HEK293 (cell line): ENCODE data around the gene PPP4C.

Source experiments
- GLIS2 ChIP-seq: fragments of 450-650 bp; formaldehyde crosslinking; IDR thresholded peaks from 2 replicates; pipeline ENCODE4 v1.5.1; 2016; ENCODE audit warnings: missing biosample characterization, missing genetic modification characterization
- HOXD13 ChIP-seq: sonication (generic); formaldehyde crosslinking; IDR thresholded peaks from 2 replicates; pipeline ENCODE4 v1.8.0; 2022; ENCODE audit warnings: missing genetic modification reagents, borderline replicate concordance
- KLF16 ChIP-seq: fragments of 450-650 bp; formaldehyde crosslinking; IDR thresholded peaks from 2 replicates; pipeline ENCODE4 v1.5.1; 2017; ENCODE audit warnings: missing biosample characterization, missing genetic modification characterization
- KLF7 ChIP-seq: fragments of 450-650 bp; formaldehyde crosslinking; IDR thresholded peaks from 2 replicates; pipeline ENCODE4 v1.5.1; 2016; ENCODE audit warnings: missing biosample characterization, missing genetic modification characterization, borderline replicate concordance
- KLF9 ChIP-seq: fragments of 450-650 bp; formaldehyde crosslinking; IDR thresholded peaks from 2 replicates; pipeline ENCODE4 v1.5.1; 2016; ENCODE audit warnings: missing biosample characterization, missing genetic modification characterization, low read depth
- REPIN1 ChIP-seq: fragments of 450-650 bp; formaldehyde crosslinking; IDR thresholded peaks from 2 replicates; pipeline ENCODE4 v1.5.1; 2017; ENCODE audit warnings: missing biosample characterization, missing genetic modification characterization, low read depth
- SCRT2 ChIP-seq: fragments of 450-650 bp; formaldehyde crosslinking; IDR thresholded peaks from 2 replicates; pipeline ENCODE4 v1.5.1; 2016; ENCODE audit warnings: missing biosample characterization, missing genetic modification characterization
- SP7 ChIP-seq: fragments of 450-650 bp; formaldehyde crosslinking; IDR thresholded peaks from 2 replicates; pipeline ENCODE4 v1.5.1; 2016; ENCODE audit warnings: missing biosample characterization, missing genetic modification characterization
- WT1 ChIP-seq: fragments of 450-650 bp; formaldehyde crosslinking; IDR thresholded peaks from 2 replicates; pipeline ENCODE4 v1.5.1; 2016; ENCODE audit warnings: missing biosample characterization, missing genetic modification characterization
- ZBTB1 ChIP-seq: fragments of 450-650 bp; formaldehyde crosslinking; IDR thresholded peaks from 2 replicates; pipeline ENCODE4 v1.5.1; 2016; ENCODE audit warnings: missing biosample characterization, missing genetic modification characterization
- ZEB2 ChIP-seq: fragments of 450-650 bp; formaldehyde crosslinking; IDR thresholded peaks from 2 replicates; pipeline ENCODE4 v1.5.1; 2016; ENCODE audit warnings: missing biosample characterization, missing genetic modification characterization
- ZFP41 ChIP-seq: fragments of 450-650 bp; formaldehyde crosslinking; IDR thresholded peaks from 2 replicates; pipeline ENCODE4 v1.5.1; 2016; ENCODE audit warnings: missing biosample characterization, missing genetic modification characterization, borderline replicate concordance
- ZNF112 ChIP-seq: fragments of 450-650 bp; formaldehyde crosslinking; IDR thresholded peaks from 2 replicates; pipeline ENCODE4 v1.5.0; 2017; ENCODE audit warnings: missing biosample characterization, missing genetic modification characterization
- ZNF248 ChIP-seq: fragments of 450-650 bp; formaldehyde crosslinking; IDR thresholded peaks from 2 replicates; pipeline ENCODE4 v1.5.1; 2017; ENCODE audit warnings: missing biosample characterization, missing genetic modification characterization
- ZNF302 ChIP-seq: fragments of 450-650 bp; formaldehyde crosslinking; IDR thresholded peaks from 2 replicates; pipeline ENCODE4 v1.5.1; 2016; ENCODE audit warnings: missing biosample characterization, missing genetic modification characterization, low read depth
- ZNF350 ChIP-seq: fragments of 450-650 bp; formaldehyde crosslinking; IDR thresholded peaks from 2 replicates; pipeline ENCODE4 v1.5.0; 2017; ENCODE audit warnings: missing biosample characterization, mild to moderate bottlenecking, missing genetic modification characterization
- ZNF549 ChIP-seq: fragments of 450-650 bp; IDR thresholded peaks from 2 replicates; pipeline ENCODE4 v1.5.1; 2018; ENCODE audit warnings: missing biosample characterization, missing genetic modification characterization, mild to moderate bottlenecking, inconsistent platforms, moderate library complexity
- ZNF580 ChIP-seq: fragments of 450-650 bp; formaldehyde crosslinking; IDR thresholded peaks from 2 replicates; pipeline ENCODE4 v1.5.1; 2016; ENCODE audit warnings: missing biosample characterization, missing genetic modification characterization
- ZNF585B ChIP-seq: fragments of 450-650 bp; formaldehyde crosslinking; IDR thresholded peaks from 2 replicates; pipeline ENCODE4 v1.5.1; 2016; ENCODE audit warnings: missing biosample characterization, missing genetic modification characterization
- ZNF626 ChIP-seq: fragments of 450-650 bp; sonication (Bioruptor Pico); formaldehyde crosslinking; IDR thresholded peaks from 2 replicates; pipeline ENCODE4 v1.5.1; 2018; ENCODE audit warnings: missing biosample characterization, missing genetic modification characterization, inconsistent platforms
- ZNF629 ChIP-seq: fragments of 450-650 bp; formaldehyde crosslinking; IDR thresholded peaks from 2 replicates; pipeline ENCODE4 v1.5.1; 2017; ENCODE audit warnings: missing biosample characterization, missing genetic modification characterization
- ZNF777 ChIP-seq: fragments of 450-650 bp; formaldehyde crosslinking; IDR thresholded peaks from 2 replicates; pipeline ENCODE4 v1.5.1; 2017; ENCODE audit warnings: missing biosample characterization, missing genetic modification characterization, borderline replicate concordance
- ZNF830 ChIP-seq: fragments of 450-650 bp; IDR thresholded peaks from 2 replicates; pipeline ENCODE4 v1.5.0; 2018; ENCODE audit warnings: missing biosample characterization, missing genetic modification characterization, low read depth, mild to moderate bottlenecking, moderate library complexity
- TF ChIP-seq, protein P1 (sequence below): fragments of 450-650 bp; formaldehyde crosslinking; IDR thresholded peaks from 2 replicates; pipeline ENCODE4 v1.5.1; 2016; ENCODE audit warnings: missing biosample characterization, missing genetic modification characterization
- TF ChIP-seq, protein P2 (sequence below): fragments of 450-650 bp; formaldehyde crosslinking; IDR thresholded peaks from 2 replicates; pipeline ENCODE4 v1.5.1; 2016; ENCODE audit warnings: missing biosample characterization, missing genetic modification characterization, low read depth
- TF ChIP-seq, protein P3 (sequence below): fragments of 450-650 bp; formaldehyde crosslinking; IDR thresholded peaks from 2 replicates; pipeline ENCODE4 v1.5.1; 2017; ENCODE audit warnings: missing biosample characterization, missing genetic modification characterization
- TF ChIP-seq, protein P4 (sequence below): fragments of 450-650 bp; formaldehyde crosslinking; IDR thresholded peaks from 2 replicates; pipeline ENCODE4 v1.5.1; 2016; ENCODE audit warnings: missing biosample characterization, missing genetic modification characterization, borderline replicate concordance
- TF ChIP-seq, protein P5 (sequence below): fragments of 450-650 bp; formaldehyde crosslinking; IDR thresholded peaks from 2 replicates; pipeline ENCODE4 v1.5.1; 2016; ENCODE audit warnings: missing biosample characterization, missing genetic modification characterization

Gene PPP4C

DNA sequence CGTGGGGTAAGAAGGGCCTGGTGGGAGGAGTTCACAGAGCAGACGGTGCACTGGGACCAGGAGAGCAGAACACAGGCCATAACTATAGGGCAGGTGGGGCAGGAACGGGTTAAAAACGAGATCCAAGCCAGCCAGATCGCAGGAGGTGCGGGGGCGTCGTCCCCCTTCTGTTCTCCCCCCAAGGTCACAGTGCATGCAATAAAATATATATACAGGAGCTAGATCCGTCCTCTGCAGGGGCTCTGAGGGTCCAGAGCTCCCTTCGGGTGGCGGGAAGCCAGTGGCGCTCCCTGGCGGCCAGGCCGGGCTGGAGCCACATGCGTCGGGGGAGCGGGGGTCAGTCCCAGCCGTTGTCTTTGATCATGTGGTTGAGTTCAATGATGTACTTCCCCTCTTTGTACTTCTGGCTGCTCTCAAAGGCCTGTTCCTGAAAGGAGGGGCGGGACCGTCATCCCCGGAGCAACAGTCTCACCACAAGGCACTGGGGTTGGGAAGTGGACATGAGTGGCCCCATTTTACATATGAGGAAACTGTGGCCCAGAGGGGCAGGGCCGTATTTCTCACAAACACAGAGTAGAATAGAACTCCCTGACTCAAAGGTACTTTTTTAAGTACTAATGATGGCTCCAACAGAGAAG, 16.7 kb downstream of the PPP4C start (continued):
- TF ChIP-seq, protein P1, sequence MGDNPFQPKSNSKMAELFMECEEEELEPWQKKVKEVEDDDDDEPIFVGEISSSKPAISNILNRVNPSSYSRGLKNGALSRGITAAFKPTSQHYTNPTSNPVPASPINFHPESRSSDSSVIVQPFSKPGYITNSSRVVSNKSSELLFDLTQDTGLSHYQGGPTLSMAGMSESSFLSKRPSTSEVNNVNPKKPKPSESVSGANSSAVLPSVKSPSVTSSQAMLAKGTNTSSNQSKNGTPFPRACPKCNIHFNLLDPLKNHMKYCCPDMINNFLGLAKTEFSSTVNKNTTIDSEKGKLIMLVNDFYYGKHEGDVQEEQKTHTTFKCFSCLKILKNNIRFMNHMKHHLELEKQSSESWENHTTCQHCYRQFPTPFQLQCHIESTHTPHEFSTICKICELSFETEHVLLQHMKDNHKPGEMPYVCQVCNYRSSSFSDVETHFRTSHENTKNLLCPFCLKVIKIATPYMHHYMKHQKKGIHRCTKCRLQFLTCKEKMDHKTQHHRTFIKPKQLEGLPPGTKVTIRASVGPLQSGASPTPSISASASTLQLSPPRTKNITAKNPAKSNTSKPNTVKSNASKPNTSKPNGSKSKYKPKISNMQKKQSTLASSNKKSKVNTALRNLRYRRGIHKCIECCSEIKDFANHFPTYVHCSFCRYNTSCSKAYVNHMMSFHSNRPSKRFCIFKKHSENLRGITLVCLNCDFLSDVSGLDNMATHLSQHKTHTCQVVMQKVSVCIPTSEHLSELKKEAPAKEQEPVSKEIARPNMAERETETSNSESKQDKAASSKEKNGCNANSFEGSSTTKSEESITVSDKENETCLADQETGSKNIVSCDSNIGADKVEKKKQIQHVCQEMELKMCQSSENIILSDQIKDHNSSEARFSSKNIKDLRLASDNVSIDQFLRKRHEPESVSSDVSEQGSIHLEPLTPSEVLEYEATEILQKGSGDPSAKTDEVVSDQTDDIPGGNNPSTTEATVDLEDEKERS (tag by site-specific recombination) = no peak
- TF ChIP-seq WT1 (tag by site-specific recombination) = peak; percentile 15; the same call in 1 of the 2 replicates
- peak; percentile 91 for TF ChIP-seq SCRT2 (tag by site-specific recombination)
- no peak for TF ChIP-seq HOXD13 (CRISPR knock-in tag)
- TF ChIP-seq, protein P2, sequence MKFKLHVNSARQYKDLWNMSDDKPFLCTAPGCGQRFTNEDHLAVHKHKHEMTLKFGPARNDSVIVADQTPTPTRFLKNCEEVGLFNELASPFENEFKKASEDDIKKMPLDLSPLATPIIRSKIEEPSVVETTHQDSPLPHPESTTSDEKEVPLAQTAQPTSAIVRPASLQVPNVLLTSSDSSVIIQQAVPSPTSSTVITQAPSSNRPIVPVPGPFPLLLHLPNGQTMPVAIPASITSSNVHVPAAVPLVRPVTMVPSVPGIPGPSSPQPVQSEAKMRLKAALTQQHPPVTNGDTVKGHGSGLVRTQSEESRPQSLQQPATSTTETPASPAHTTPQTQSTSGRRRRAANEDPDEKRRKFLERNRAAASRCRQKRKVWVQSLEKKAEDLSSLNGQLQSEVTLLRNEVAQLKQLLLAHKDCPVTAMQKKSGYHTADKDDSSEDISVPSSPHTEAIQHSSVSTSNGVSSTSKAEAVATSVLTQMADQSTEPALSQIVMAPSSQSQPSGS (tag by site-specific recombination) = no peak
- TF ChIP-seq, protein P3, sequence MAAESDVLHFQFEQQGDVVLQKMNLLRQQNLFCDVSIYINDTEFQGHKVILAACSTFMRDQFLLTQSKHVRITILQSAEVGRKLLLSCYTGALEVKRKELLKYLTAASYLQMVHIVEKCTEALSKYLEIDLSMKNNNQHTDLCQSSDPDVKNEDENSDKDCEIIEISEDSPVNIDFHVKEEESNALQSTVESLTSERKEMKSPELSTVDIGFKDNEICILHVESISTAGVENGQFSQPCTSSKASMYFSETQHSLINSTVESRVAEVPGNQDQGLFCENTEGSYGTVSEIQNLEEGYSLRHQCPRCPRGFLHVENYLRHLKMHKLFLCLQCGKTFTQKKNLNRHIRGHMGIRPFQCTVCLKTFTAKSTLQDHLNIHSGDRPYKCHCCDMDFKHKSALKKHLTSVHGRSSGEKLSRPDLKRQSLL (tag by site-specific recombination) = 0 out of 2 replicates have a peak, but pooled peaks have one; percentile 12
- TF ChIP-seq, protein P4, sequence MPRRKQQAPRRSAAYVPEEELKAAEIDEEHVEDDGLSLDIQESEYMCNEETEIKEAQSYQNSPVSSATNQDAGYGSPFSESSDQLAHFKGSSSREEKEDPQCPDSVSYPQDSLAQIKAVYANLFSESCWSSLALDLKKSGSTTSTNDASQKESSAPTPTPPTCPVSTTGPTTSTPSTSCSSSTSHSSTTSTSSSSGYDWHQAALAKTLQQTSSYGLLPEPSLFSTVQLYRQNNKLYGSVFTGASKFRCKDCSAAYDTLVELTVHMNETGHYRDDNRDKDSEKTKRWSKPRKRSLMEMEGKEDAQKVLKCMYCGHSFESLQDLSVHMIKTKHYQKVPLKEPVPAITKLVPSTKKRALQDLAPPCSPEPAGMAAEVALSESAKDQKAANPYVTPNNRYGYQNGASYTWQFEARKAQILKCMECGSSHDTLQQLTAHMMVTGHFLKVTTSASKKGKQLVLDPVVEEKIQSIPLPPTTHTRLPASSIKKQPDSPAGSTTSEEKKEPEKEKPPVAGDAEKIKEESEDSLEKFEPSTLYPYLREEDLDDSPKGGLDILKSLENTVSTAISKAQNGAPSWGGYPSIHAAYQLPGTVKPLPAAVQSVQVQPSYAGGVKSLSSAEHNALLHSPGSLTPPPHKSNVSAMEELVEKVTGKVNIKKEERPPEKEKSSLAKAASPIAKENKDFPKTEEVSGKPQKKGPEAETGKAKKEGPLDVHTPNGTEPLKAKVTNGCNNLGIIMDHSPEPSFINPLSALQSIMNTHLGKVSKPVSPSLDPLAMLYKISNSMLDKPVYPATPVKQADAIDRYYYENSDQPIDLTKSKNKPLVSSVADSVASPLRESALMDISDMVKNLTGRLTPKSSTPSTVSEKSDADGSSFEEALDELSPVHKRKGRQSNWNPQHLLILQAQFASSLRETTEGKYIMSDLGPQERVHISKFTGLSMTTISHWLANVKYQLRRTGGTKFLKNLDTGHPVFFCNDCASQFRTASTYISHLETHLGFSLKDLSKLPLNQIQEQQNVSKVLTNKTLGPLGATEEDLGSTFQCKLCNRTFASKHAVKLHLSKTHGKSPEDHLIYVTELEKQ (tag by site-specific recombination) = 0 out of 2 replicates have a peak, but pooled peaks have one; percentile 28
- TF ChIP-seq ZNF248 = no peak
- TF ChIP-seq ZNF777 (tag by site-specific recombination) = no peak
- no peak for TF ChIP-seq ZNF302
- TF ChIP-seq SP7 (tag by site-specific recombination) = peak; percentile 73
- peak; percentile 40; the same call in 1 of the 2 replicates for TF ChIP-seq ZNF580 (tag by site-specific recombination)
- TF ChIP-seq ZNF626 (tag by site-specific recombination) = no peak
- TF ChIP-seq ZNF585B (tag by site-specific recombination) = no peak
- peak; percentile 46; the same call in 1 of the 2 replicates for TF ChIP-seq KLF9 (tag by site-specific recombination)
- TF ChIP-seq ZBTB1 = peak; percentile 12; the same call in 1 of the 2 replicates
- TF ChIP-seq ZNF350 = no peak
- TF ChIP-seq ZEB2 (tag by site-specific recombination) = 0 out of 2 replicates have a peak, but pooled peaks have one; percentile 77
- TF ChIP-seq, protein P5, sequence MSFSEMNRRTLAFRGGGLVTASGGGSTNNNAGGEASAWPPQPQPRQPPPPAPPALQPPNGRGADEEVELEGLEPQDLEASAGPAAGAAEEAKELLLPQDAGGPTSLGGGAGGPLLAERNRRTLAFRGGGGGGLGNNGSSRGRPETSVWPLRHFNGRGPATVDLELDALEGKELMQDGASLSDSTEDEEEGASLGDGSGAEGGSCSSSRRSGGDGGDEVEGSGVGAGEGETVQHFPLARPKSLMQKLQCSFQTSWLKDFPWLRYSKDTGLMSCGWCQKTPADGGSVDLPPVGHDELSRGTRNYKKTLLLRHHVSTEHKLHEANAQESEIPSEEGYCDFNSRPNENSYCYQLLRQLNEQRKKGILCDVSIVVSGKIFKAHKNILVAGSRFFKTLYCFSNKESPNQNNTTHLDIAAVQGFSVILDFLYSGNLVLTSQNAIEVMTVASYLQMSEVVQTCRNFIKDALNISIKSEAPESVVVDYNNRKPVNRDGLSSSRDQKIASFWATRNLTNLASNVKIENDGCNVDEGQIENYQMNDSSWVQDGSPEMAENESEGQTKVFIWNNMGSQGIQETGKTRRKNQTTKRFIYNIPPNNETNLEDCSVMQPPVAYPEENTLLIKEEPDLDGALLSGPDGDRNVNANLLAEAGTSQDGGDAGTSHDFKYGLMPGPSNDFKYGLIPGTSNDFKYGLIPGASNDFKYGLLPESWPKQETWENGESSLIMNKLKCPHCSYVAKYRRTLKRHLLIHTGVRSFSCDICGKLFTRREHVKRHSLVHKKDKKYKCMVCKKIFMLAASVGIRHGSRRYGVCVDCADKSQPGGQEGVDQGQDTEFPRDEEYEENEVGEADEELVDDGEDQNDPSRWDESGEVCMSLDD (tag by site-specific recombination) = peak; percentile 45; the same call in 1 of the 2 replicates
- peak; percentile 87 for TF ChIP-seq ZNF629 (tag by site-specific recombination)
- TF ChIP-seq KLF16 (tag by site-specific recombination) = no peak
- TF ChIP-seq KLF7 (tag by site-specific recombination) = no peak
- peak; percentile 71 for TF ChIP-seq GLIS2 (tag by site-specific recombination)
- TF ChIP-seq ZFP41 (tag by site-specific recombination) = no peak
- no peak for TF ChIP-seq ZNF112 (tag by site-specific recombination)
- no peak for TF ChIP-seq ZNF549 (tag by site-specific recombination)
- TF ChIP-seq REPIN1 = no peak
- no peak for TF ChIP-seq ZNF830 (tag by site-specific recombination)
